HG02759 (cell line): Measurements from ENCODE around the gene MYO1D.
"Not testable (repeated sequence)": the region's sequence is repeated elsewhere in the genome, so short reads cannot be mapped to it uniquely, and the experiment has no call there.

Source experiments
- ATAC-seq: cut with Tn5 transposase; IDR thresholded peaks from one replicate; pipeline ENCODE4 v1.9.1; 2021; ENCODE audit warnings: mild to moderate bottlenecking, moderate library complexity; ENCODE audit not compliant: unreplicated experiment

Gene MYO1D

GRCh38 chr17:32896647-32897258, 19.8 kb upstream of the MYO1D start:
- ATAC-seq, result no peak

- ATAC-seq, result no peak
These were observed 17.3 kb upstream of the MYO1D start for GRCh38 chr17:32894245-32894644.

- not testable (repeated sequence) for ATAC-seq
These were observed 10.5 kb upstream of the MYO1D start for GRCh38 chr17:32887410-32887809.

GRCh38 chr17:32886951-32887350, 10.0 kb upstream of the MYO1D start:
- not testable (repeated sequence) for ATAC-seq

GRCh38 chr17:32882734-32883133, 5.8 kb upstream of the MYO1D start:
- no peak for ATAC-seq

- no peak for ATAC-seq
These were observed 5.1 kb upstream of the MYO1D start for GRCh38 chr17:32882029-32882428.

- ATAC-seq, result no peak
These were observed 3.9 kb upstream of the MYO1D start for GRCh38 chr17:32880671-32881453.

- ATAC-seq, result no peak
These were observed 2.2 kb upstream of the MYO1D start for GRCh38 chr17:32879134-32879533.

- no peak for ATAC-seq
These were observed 1.3 kb upstream of the MYO1D start for GRCh38 chr17:32878211-32878610.

GRCh38 chr17:32877164-32877764, 340 bp upstream of the MYO1D start:
- peak; percentile 93 for ATAC-seq

GRCh38 chr17:32875923-32876416, 954 bp downstream of the MYO1D start:
- no peak for ATAC-seq

- no peak for ATAC-seq
These were observed 1.6 kb downstream of the MYO1D start for GRCh38 chr17:32875230-32875917.

- ATAC-seq, result no peak
These were observed 3.8 kb downstream of the MYO1D start for GRCh38 chr17:32873114-32873513.

GRCh38 chr17:32871746-32872145, 5.2 kb downstream of the MYO1D start:
- ATAC-seq, result no peak

GRCh38 chr17:32870969-32871368, 6.0 kb downstream of the MYO1D start:
- ATAC-seq, result no peak

GRCh38 chr17:32870027-32870670, 6.8 kb downstream of the MYO1D start:
- ATAC-seq, result no peak

GRCh38 chr17:32869345-32870026, 7.4 kb downstream of the MYO1D start:
- ATAC-seq, result no peak

GRCh38 chr17:32865141-32865540, 11.8 kb downstream of the MYO1D start:
- no peak for ATAC-seq

GRCh38 chr17:32863559-32863958, 13.4 kb downstream of the MYO1D start:
- no peak for ATAC-seq

GRCh38 chr17:32862940-32863339, 14.0 kb downstream of the MYO1D start:
- ATAC-seq, result no peak
